Ovary (tissue), 3 donors: Measurements from ENCODE around the gene C9orf50.

ENCODE experiments used
- POLR2A ChIP-seq: fragments of 450-650 bp; IDR thresholded peaks from one replicate; pipeline ENCODE4 v1.6.1; 2017; ENCODE audit warnings: antibody characterized with exemption, mild to moderate bottlenecking, moderate library complexity
- TF ChIP-seq, protein P1 (sequence below), 3 donors: fragments of 450-650 bp in 2 of 3; fragments of 200-600 bp in 1 of 3; IDR thresholded peaks; one replicate each; pipeline versions ENCODE4 v1.5.1 to v1.8.0; 2016 to 2022; ENCODE audit warnings: antibody characterized with exemption in 3 of 3, mild to moderate bottlenecking in 1 of 3
- donor health status: DM: no; HTN: no; CAD: no.

DNA sequence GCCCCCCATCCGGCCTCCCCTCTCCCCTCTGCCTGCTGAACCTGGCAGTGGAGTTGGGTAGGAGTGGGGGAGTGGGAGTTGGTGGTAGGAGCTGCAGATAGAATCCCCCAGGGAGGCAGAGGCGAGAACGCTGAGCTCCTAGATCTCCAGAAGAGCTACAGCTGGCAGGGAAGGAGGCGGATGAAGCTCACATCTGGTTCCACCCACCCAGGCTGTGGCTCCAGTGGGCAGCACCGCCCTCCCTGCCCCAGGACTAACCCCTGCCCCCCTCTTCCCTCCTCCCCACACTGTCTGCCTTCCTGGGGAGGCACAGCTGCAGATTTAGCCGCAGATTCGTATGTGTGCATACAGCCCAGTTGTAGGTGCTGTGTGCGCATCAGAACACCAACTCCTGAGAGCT lies 34.2 kb downstream of the C9orf50 start:
- TF ChIP-seq, protein P1, sequence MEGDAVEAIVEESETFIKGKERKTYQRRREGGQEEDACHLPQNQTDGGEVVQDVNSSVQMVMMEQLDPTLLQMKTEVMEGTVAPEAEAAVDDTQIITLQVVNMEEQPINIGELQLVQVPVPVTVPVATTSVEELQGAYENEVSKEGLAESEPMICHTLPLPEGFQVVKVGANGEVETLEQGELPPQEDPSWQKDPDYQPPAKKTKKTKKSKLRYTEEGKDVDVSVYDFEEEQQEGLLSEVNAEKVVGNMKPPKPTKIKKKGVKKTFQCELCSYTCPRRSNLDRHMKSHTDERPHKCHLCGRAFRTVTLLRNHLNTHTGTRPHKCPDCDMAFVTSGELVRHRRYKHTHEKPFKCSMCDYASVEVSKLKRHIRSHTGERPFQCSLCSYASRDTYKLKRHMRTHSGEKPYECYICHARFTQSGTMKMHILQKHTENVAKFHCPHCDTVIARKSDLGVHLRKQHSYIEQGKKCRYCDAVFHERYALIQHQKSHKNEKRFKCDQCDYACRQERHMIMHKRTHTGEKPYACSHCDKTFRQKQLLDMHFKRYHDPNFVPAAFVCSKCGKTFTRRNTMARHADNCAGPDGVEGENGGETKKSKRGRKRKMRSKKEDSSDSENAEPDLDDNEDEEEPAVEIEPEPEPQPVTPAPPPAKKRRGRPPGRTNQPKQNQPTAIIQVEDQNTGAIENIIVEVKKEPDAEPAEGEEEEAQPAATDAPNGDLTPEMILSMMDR (IDR thresholded peaks at IDR 0.05) = no peak
- no peak for TF ChIP-seq POLR2A
